Left cardiac atrium (tissue), 4 donors: ENCODE data around the gene NOTCH4. TPM values are rescaled to one million over a fixed set of nuclear protein-coding genes. Genes with fewer than 3 reads are reported as not detected.
"Not testable (repeated sequence)": the region's sequence is repeated elsewhere in the genome, so short reads cannot be mapped to it uniquely, and the experiment has no call there.

Experiments
- ATAC-seq, 2 donors: fragments of 200-7000 bp; cut with Tn5 transposase; one replicate each; pipeline ENCODE4 v1.9.1; 2020; ENCODE audit warnings: mild to moderate bottlenecking in 2 of 2, moderate library complexity in 2 of 2
- DNase-seq: peaks from one replicate; pipeline ENCODE4 v3.0.0-alpha.2; 2020
- intact Hi-C, 2 donors: fragments of 100-400 bp; cut with DNase I; formaldehyde crosslinking; loops; one replicate each; pipeline versions ENCODE4 v1.14.1 to v1.15.1; 2022 to 2023
- total RNA-seq, 2 donors: library from RNA; stranded (reverse); fragmentation: NEBNext Ultra II Directional; extraction: Animal tissue kit (Norgen Biotek cat#: 25700); gene quantifications; one replicate each; pipeline ENCODE4 v1.2.1, GENCODE V29; 2021
- donor health status: DM: no; HTN: yes; CAD: no.
- donor health status: DM: no; HTN: yes; CAD: no; lungs with severe emphysema.
- donor health status: DM: yes; HTN: yes; CAD: no.
- donor health status: Dilated cardiomyopathy.

The NOTCH4 gene
- total RNA-seq, 2 donors from 2014 or later: 22.4 to 27.9 TPM

- DNase-seq (no peak), ATAC-seq (no peak)
- intact Hi-C loops: no loop called here
Measured at GRCh38 chr6:32222333-32223230, 1.3 kb downstream of the NOTCH4 start.

GRCh38 chr6:32220021-32220420 lies 3.8 kb downstream of the NOTCH4 start:
- intact Hi-C loops: no loop called here
- no peak for ATAC-seq

DNA sequence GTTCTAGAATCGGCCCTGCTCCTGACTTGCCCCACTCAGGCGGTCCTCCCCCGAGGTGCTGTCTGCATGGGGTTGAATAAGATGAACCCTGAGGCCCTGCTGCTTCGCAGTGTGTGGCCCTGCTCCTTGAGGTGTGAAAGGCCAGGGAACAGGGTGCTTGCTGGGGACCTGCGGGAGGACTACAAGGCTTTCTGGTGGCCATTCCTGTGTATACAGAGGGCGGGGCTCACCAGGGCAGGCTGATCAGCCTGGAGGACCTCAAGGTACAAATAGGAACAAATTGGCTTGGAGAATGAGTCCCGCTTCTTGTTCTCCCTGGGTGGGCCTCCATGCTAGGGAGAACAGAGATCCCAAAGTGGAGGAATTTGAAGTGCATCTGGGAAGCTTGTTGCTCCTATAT lies 5.7 kb downstream of the NOTCH4 start:
- no peak for DNase-seq
- no peak for ATAC-seq
- intact Hi-C loops: no loop called here

More at GRCh38 chr6:32220021-32220420, 3.8 kb downstream of the NOTCH4 start:
- no peak for DNase-seq

DNA sequence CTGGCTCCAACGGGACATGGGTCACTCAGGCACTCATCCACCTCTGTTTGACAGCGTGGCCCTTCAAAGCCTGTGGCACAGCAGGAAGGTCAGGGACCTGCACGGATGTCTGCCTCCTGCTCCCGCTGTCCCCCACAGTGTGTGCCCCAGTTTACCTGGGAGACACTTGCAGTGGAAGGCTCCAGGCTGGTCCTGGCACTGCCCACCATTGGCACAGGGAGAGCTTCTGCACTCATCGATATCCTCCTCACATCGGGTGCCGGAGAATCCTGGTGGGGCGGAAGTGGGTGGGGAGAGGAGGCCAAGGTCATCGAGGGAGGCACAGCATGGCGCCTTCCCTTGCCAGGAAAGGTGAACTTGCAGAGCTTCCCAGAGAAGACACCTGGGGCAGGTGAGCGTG lies 6.9 kb downstream of the NOTCH4 start:
- intact Hi-C loops: no loop called here
- DNase-seq (no peak), ATAC-seq (no peak)

DNA sequence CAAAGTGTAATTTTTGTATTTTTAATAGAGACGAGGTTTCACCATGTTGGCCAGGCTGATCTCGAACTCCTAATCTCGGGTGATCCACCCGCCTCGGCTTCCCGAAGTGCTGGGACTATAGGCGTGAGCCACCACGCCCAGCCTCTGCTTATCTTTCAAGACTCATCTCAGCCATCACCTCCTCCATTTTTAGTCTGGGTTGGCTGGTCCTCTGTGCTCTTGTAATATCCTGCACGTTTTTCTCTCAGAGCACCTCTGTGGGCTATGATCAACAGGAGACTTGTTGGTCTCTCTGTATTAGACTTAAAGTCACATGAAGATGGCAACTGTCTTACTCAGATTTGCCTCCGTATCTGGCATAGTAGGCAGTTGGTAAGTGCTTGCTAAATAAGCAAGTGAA lies 7.6 kb downstream of the NOTCH4 start:
- intact Hi-C loops: no loop called here
- no peak for DNase-seq
- no peak for ATAC-seq

- ATAC-seq (no peak), DNase-seq (no peak)
- intact Hi-C loops: no loop called here
Measured at GRCh38 chr6:32215617-32216016, 8.2 kb downstream of the NOTCH4 start.

GRCh38 chr6:32214126-32214525 lies 9.7 kb downstream of the NOTCH4 start:
- ATAC-seq (no peak), DNase-seq (no peak)
- intact Hi-C loops: no loop called here

GRCh38 chr6:32213649-32214048 lies 10.2 kb downstream of the NOTCH4 start:
- ATAC-seq (no peak), DNase-seq (no peak)
- intact Hi-C loops: no loop called here

DNA sequence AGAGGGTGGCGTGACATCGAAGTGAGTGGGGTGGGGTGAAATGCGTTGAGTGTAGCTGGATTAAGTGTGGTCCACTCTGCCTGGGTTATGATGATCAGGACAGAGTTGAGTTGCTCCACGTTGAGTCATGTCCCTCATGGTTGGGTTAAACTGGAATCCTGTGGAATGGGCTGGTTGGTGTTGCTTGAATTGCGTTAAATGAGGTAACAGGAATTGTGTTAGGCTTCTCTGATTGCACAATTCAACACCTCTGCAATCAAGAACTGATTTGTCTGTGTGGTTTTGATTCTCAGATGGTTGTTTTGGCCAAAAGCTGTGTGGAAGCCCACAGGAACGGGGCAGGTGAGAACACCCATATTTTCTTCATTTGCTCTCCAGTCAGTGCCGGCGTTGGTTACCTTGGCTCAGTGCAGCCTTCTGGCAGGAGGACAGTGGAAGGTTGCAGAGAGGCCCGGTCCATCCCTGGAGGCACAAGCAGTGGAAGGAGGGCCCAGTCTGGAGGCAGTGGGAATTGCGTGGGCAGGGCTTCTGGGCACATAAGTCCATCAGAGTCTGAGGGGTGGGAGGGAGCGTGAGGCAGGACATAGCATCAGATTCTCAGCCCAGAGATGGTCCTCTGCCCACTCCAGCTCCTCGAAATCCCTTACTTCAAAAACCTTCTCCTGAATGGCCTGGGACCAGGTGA lies 11.6 kb downstream of the NOTCH4 start:
- DNase-seq (no peak), ATAC-seq (no peak)

GRCh38 chr6:32211432-32211831 lies 12.4 kb downstream of the NOTCH4 start:
- intact Hi-C loops, ATAC-seq, DNase-seq: not testable (repeated sequence)

More for the DNA sequence above, 11.6 kb downstream of the NOTCH4 start:
- intact Hi-C loops: no loop called here

- intact Hi-C loops: no loop called here
- ATAC-seq (no peak), DNase-seq (no peak)
Measured at GRCh38 chr6:32210191-32210601, 13.7 kb downstream of the NOTCH4 start.

DNA sequence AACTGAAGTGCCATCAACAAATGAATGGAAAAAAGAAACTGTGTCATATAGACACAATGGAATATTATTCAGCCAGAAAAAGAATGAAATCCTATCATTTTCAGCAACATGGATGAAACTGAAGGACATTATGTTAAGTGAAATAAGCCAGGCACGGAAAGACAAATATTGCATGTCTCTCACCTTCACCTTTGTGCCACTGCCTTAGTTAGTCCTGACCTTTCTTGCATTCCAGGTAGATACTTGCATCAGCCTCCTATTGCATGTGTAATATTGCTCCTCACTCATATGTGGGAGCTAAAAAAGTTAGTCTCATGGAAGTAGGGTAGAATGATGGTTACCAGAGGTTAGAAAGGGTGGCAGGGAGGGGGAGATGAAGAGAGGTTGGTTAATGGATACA lies 14.9 kb downstream of the NOTCH4 start:
- intact Hi-C loops: no loop called here
- no peak for ATAC-seq
- DNase-seq: no peak

DNA sequence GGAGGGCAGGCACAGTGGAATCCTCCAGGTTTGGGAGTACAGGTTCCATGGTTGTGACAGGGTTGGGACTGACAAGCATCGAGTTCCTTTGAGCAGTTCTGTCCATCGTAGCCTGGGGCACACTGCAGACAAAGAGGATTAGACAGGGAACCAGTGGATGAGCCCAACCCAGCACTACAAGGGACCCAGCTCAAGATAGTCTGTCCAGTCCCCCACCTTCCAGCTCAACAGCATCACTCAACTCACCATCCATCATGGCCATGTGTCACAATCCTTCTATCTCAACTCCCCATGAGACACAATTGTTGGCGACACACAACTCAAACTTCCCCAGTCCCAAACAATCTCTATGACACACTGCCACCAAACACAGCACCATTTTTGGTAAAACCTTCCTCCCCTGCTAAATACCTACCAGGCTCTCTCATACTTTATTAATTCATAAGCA lies 19.6 kb downstream of the NOTCH4 start:
- intact Hi-C loops: no loop called here
- DNase-seq (no peak), ATAC-seq (no peak)

- ATAC-seq (no peak), DNase-seq (no peak)
- intact Hi-C loops: no loop called here
Measured at GRCh38 chr6:32203426-32204267, 20.2 kb downstream of the NOTCH4 start.

- ATAC-seq (no peak), DNase-seq (no peak)
- intact Hi-C loops: no loop called here
Measured at GRCh38 chr6:32202186-32202585, 21.7 kb downstream of the NOTCH4 start.

DNA sequence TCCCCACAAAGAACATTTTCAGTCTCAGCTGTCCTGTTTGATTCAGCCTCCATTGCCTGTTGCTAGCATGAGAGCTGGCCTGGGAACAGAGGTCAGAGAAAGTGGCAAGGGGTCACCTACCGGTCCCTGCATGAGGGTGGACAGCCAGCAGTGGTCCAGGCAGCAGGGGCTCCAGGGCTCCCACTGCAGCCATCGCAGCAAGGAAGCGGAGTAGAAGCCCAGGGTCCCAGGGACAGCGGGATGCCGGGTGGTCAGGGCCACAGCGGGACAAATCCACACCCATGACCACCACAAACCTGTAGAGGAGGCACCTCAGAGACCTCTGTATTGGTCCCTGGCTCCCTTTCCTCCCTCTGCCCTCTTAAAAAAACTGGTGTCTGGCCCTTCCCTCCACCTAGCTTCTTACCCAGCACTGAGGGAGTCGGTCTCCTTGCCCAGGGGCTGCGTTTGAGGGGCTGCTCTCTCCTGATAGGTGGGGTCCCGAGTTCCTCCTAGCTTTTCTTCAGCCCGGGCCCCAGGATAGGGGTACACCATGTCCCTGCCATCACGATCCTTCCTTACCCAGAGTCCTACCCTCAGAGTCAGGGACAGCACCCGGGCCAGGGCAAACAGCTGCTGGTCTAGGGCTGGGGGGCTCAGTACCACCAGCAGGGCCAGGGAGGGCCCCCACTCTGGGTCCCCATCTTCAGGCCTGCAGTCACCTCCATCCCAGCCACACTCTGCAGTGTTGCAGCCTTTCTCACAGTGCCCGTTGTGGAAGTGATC lies 23.0 kb downstream of the NOTCH4 start:
- intact Hi-C loops: no loop called here
- ATAC-seq: no peak
- no peak for DNase-seq

- DNase-seq (no peak), ATAC-seq (no peak)
- intact Hi-C loops: no loop called here
Measured at GRCh38 chr6:32198866-32199265, 25.0 kb downstream of the NOTCH4 start.

- intact Hi-C loops: no loop called here
- ATAC-seq: no peak
- DNase-seq: no peak
Measured at GRCh38 chr6:32198345-32198696, 25.5 kb downstream of the NOTCH4 start.
